HG03442 (cell line): ENCODE data around the gene BPIFB6.

Experiments used
- ATAC-seq: cut with Tn5 transposase; IDR thresholded peaks from one replicate; pipeline ENCODE4 v1.9.1; 2021; ENCODE audit warnings: mild to moderate bottlenecking, moderate library complexity; ENCODE audit not compliant: unreplicated experiment

Gene BPIFB6

DNA sequence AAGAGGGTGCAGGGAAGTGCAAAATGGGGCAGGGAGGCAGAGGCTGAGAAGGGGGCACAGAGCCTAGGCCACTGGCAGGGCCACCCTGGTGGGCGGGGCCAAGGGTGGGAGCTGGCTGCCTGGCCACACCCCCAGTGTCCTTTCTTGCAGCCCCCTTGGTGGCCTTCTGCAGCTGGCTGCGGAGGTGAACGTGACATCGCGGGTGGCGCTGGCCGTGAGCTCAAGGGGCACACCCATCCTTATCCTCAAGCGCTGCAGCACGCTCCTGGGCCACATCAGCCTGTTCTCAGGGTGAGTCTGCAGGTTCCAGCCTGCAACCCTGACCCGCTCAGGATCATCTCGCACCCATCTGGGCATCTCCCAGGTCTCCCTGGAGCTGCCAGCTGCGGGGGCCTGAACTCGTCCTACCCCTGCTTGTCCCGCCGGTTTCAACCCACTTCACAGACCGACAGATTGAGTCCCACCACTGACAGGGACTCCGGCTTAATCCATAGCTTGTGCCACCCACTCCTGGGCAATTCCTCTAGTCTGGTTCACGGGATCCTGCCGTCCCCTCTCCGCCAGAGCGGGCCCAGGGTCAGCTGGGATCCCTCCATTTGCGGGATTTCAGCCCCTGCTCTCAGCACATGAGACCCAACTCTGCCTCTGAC, 28.4 kb downstream of the BPIFB6 start:
- no peak for ATAC-seq

DNA sequence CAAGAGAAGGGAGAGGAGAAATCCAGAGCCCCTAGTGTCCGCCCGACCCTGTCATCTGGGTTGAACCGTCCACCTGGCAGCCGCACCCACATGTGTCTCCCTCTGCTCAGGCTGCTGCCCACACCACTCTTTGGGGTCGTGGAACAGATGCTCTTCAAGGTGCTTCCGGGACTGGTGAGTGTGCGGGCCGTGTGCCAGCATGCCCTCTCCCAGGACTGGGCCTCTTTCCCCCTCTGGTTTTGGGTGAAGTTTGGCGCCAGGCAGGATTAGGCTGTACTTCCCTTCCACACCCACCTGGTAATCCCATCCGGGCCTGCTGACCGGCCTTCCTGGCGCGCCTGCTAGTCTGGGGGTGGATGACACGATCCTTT, 30.2 kb downstream of the BPIFB6 start:
- ATAC-seq = no peak

DNA sequence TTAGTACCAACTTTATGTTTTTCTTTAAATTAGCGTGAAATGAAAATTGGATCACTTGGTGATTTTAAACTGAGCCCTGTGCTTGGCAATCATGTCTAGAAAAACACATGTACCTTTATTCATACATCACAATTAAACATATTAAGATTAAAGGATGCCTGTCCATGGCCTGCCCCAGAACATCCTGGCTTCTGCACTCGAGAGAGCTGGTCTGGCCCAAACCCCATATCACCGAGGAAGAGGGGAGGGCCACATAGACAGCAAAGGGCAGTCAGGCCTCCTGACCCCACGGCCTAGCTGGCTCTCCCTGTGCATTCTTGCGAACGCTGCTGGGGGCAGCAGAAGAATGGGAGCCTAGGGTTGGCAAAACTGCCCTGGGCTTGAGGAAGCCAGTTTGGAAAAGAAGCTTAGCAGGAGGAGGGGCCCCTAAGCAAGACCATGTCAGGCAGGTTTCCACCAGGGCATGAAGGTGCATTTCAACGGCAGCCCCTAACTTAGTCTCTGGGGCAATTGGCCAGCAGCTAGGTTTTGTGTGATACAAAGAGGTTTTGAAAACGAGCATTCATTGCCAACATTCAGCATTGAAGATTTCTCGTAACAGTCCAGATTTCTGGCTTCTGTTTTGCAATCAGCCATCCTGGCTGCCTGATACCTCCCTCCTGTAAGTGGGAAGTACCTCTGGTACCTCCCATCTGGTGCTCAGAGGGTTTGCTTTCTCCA, 30.8 kb downstream of the BPIFB6 start:
- no peak for ATAC-seq

DNA sequence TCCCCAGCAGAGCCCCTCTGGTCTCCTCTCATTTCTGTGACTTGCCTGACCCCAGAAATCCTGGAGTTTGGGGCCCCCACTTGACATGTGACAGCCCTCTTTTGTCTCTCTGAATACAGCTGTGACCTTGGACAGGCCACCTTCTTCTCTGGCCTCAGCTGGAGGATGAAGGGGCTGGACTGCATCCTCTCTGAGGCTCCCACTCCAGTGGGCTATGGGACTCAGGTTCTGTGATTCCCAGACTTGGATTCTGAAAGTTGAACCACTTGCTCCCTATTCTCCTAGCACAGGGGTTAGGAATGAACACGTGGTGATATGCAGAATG, 31.3 kb downstream of the BPIFB6 start:
- no peak for ATAC-seq

DNA sequence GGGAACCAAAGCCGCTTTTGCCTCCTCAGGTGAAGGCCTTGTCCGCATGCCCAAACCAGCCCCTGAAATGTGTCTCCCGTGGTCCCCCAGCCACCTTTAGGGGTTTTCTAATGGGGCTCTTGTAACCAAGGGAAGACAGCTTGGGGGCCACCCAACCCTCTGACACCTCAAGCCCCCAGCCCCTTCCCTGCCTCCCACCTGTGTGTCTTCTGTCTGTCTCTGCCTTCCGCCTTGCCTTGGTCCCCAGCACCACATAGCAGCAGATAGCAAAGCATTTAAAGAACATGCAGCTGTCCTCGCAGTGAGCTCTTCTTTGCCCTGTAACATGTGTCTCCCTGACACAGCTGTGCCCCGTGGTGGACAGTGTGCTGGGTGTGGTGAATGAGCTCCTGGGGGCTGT, 31.8 kb downstream of the BPIFB6 start:
- ATAC-seq = no peak

DNA sequence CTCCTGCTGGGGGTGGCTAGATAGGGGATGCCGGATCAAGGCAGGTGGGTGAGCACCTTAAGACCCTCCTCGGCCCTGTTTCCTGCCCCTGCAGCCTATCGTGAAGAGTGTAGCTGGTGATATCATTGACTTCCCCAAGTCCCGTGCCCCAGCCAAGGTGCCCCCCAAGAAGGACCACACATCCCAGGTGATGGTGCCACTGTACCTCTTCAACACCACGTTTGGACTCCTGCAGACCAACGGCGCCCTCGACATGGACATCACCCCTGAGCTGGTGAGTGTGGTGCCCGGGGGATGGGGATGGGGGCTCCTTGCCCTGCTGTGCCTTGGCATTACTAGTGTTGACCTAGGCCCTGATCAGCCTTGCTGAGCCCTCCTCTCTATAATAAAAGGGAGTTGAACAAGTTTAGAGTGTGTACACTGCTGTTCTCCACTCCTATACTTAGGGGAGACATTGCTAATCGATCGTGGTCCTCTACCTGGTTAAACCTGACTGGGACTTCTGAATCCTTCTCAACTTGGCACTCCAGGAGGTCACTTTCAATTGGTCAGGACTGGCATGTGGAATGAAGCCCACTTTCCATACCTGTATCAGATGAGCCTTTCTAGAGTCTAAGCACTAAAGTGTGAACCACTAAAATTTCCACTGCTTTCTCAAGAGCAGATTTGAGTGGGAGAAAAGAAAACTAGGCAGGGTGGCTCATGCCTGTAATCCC, 33.3 kb downstream of the BPIFB6 start:
- no peak for ATAC-seq

DNA sequence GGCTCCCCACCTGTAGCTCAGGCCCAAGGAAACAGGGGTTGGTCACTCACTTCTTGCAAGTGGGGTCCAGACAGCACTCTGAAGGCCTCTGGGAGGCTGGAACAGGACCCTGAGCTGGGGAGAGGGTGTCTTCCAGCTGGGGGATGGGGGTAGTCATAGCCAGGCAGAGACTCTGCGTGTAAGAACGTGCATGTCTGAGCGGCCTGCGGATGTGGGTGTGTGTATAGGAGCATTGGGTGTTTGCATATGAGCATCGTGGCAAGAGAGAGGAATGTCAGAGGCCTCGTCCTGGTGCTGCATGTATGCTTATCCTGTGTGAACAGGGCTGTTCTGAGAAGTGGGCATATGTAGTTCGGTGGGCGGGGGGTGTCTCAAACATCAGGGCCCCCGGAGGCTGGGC, 34.3 kb downstream of the BPIFB6 start:
- no peak for ATAC-seq

DNA sequence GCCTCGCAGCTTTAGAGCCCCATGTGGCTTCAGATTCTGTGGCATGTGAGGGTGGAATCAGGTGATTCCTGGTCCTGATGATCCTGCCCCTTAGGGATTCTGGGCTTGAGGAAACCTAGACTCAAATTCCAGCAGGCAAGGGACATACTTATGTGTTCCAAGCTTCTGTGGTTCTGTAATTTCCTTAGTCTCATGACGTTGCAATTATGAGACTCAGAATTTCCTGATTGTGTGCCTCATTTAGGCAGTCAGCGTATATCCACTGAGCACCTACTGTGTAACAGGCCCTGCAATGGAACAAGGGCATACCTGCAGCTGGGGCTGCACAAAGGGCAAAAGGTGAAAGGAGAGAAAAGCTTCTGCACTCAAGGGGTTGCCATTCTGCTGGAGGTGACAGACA, 36.4 kb downstream of the BPIFB6 start:
- ATAC-seq = no peak

DNA sequence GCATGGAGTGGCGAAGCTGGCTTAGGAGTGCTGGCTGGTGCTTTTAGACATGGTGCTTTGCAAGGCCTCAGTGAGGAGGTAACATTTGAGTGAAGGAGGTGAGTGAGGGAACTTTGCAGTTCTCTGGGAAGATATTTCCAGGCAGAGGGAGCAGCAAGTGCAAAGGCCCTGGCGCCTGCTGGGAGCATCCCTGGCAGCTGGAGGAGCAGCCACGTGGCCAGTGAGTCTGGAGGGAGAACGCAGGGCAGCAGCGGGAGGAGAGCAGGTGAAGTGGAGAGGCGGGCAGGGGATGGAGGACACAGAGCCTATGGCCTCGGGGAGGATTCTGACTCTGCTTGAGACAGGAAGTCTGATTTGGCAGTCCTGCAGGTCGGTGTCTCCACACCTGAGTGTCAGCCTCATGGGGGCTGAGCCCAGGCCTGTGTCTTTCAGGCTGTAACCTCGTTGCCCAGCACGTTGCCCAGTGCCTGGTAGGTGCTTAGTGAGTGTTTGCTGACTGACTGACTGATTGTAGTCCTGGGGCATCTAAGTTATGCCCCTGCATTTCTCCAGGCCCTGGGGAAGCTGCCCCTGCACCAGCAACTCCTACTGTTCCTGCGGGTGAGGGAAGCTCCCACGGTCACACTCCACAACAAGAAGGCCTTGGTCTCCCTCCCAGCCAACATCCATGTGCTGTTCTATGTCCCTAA, 36.9 kb downstream of the BPIFB6 start:
- no peak for ATAC-seq

DNA sequence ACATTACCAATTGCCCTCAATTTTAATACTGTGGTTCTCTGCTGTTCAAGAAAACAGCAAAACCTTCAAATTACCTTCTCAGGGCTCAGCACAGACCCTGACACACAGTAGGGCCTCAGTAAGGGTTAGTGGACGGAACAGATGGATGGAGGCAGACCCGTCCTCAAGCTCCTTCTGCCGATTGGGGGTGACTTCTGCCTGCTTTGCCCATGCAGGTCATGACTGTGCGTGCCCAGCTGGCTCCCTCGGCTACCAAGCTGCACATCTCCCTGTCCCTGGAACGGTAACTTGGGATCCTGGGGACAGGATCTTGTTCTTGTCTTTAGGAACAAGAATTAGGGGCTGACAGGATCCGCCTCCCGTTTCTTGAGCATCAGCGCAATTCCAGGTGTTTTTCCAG, 38.2 kb downstream of the BPIFB6 start:
- no peak for ATAC-seq

DNA sequence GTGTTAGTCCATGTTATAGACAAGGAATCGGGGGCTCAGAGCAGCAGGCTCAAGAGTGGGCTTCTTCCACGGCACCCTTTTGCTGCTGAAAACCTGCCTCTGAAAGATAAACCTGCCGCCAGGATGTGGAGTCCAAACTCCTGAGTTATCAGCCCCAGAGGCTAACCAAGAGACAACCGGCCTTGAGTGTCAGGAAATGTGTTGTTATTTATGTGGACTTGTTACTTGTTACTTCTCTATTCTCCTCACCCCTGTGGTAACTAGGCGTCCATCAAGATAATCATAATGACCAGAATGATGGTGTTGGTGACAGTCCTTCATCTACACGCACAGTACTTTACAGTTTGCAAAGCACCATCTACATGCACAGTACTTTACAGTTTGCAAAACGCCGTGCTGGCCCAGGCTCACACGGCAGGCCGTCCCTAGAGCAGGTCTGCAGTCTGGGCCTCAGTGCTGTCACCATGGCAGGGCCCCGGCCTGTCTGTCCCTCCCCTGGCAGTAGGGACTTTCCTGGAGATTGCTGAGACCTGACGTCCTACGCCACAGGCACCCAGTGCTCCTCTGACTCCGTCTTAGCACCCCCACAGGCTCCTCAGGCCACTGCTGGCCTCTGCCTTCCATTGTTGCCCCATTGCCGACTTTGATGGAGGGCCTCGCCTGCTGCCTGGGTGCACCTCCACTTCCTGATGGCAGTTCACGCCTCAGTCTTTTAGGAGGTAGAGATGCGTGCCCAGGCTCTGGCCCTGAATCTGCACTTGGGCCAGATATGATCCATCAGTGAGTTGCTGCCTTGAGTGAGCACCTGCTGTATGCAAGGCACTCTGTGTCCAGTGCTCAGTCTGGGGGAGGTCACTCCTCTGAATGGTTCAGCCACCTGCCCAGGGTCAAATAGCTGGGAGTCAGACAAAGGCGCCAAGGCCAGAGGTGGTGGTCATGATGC, 38.9 kb downstream of the BPIFB6 start:
- no peak for ATAC-seq

DNA sequence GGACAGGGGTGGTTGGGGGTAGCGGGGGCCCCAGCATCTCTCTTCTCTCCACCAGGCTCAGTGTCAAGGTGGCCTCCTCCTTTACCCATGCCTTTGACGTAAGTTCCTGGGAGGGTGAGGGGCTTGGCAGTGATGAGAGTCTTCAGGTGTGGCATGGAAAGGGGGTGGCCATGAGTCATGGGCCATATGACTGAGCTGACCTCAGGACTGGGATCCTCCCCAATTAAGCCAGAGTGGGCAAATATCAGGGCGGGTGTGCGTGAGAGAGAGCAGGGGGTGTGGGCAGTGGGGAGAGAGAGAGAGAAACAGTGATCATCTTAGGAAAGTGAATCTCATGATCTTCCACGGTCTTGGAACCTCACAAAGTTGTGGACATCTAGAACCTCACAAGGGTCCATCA, 39.8 kb downstream of the BPIFB6 start:
- ATAC-seq = no peak

DNA sequence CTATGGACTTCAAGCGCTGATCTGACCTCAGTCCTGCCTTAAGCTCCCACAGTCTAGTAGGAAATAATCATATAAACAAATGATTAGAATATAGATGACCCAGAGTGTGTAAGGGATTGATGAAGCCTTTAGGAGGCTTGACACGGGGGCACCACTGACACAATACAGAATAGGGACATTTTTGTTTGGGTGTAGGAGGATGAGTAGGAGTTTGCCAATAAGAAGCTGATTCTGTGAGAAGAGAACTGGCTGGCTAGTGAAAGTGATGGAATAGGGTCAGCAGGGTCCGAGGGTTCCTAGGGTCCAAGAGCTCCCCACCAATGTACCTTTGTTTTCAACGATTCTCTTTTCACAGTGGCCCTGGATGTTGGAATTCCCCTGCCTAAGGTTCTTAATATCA, 40.9 kb downstream of the BPIFB6 start:
- no peak for ATAC-seq

DNA sequence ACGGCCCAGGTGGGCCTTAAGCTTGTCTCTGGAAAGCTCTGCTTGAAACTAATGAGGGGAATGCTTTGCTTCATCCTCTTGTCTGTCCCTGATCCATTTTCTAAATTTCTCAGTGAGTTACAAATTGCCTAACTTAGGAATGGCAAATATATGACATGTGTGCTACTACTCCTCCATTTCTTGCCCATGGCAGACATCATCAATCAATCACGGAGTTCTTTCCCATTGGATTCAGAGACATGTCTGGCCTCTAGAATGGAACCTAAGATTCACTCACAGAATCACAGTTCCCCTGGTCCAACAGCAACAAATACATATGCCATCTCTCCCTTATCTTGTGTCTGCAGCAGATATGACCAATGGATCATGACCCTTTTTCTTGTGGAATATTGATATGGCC, 41.4 kb downstream of the BPIFB6 start:
- ATAC-seq = no peak

DNA sequence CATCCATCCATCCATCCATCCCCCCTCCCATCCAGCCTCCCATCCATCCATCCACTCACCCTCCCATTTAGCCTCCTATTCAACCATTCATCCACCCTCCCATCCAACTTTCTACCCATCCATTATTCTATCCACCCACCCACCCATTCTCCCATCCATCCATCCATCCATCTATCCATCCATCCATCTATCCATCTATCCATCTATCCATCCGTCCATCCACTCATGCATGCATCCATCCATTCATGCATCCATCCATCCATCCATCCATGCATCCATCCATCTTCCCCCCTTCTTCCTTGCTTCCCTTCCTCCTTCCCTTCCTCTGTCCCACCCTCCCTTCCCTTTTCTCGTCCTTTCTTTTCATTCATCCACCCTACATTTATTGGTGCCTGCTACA, 43.2 kb downstream of the BPIFB6 start:
- ATAC-seq = no peak

DNA sequence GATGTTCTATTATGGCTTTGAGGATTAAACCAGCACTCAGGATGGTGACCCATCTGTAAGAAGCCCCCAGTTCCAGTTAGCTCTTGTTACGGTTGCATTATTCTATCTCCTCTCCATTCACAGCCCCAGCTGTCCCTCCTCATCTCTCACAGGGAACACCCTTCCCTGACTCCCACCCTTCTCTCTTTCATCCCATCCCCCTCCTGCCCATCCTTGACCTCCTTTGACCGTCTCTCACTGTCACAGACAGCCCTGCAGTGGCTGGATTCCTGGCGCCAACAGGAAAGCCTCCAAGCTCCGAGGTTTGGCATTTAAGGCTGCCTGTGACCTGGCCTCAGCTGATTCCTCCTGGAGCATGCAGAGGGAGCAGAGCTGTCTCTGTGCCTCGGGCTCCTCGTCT, 43.8 kb downstream of the BPIFB6 start:
- ATAC-seq = no peak

DNA sequence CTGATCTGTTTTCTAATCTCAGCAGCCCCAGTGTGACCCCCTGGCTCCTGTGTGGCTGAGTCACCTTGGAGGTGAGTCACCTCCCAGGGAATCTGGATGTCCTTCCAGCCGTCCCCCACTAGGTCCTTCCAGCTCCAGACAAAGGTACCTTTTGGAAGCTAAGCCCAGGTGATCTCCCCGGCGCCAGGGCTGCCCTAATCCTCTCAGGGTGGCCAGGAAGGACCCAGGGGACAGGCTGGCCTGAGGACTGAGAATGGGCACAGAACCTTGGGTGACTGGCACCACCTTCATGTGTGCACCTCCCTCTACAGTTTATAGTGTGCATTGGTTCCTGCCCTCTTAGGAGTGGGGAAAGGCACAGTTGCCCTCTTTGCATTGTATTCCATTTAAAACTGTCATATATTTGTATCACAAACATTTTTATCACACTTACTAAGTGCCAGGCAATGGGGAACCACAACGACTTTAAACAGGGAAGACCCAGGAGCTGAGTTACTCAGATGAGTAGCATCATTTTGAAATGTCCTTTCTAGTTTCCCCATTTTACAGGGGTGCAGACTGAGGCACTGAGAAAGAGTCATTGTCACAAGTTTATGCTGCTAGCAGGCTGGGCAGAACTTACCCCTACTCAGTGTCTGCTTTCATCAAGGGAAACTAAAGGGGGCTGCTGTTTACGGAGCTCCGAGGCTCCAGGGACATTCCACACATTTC, 45.4 kb downstream of the BPIFB6 start:
- no peak for ATAC-seq

DNA sequence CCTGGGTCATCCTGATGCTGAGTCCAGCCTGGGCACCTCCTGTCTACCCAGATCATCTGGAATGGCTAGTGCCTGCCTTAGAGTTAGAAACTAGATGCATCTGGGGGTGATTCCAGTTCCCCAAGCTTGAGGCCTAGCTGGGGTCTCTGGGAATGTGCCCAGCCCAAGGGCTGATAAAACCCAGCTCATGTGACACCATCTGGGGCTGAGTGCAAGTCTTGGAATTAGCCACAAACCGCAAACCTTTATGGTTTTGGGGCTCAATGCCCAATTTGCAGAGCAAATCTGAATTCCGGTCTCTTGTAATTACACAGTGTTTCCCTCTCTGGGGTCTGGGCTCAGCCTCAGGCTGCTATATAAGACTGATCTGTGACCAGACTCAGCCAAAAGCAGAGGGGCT, 47.8 kb downstream of the BPIFB6 start, which contains the start of gene BPIFB4:
BPIFB4 (plus strand) TSS at position 385 of the 400 bp plus-strand sequence. CDS start 1,884 bp downstream, outside the sequence.
- no peak for ATAC-seq

DNA sequence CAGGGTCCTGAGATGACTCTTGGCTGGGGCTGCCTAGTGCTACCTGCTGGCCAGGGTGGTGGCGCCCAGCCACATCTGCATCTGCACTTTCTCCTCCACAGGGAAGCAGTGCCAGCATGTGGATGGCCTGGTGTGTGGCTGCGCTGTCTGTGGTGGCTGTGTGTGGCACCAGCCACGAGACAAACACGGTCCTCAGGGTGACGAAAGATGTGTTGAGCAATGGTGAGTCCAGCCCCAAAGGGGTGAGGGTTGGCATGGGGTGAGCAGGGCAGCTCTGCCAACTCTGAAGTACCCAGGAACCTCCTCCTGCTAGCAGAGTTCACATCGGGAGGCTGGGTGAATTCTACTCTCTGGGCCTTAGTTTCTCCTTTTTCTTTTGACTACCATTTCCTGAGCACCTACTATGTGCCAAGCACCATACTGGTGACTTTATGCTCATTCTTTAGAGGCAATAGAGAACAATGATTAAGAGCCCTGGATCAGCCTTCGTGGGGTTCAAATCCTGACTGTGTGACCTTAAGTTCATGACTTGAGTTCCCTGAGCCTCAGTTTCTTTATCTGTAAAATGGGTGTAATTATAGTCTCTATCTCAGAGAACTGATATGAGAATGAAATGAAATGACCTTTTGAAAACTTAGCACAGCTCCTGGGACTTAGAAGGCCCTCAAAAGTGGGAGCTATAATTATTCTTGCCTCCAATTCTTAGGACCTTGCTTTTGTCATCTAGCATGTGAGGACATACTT, 50.1 kb downstream of the BPIFB6 start:
- no peak for ATAC-seq
